NT2/D1 (cell line): Measurements from ENCODE around the gene LOXL1.
"Not testable (repeated sequence)": the region's sequence is repeated elsewhere in the genome, so short reads cannot be mapped to it uniquely, and the experiment has no call there.

ENCODE experiments used
- YY1 ChIP-seq: IDR thresholded peaks from 2 replicates; pipeline ENCODE4 v1.6.1; 2011; ENCODE audit not compliant: insufficient read length, insufficient read depth
- ZNF274 ChIP-seq: IDR thresholded peaks from 2 replicates; pipeline ENCODE4 v1.6.1; 2011; ENCODE audit warnings: mild to moderate bottlenecking, low read depth, low read length

GRCh38 chr15:73960472-73961070, 34.3 kb downstream of the LOXL1 start:
- not testable (repeated sequence) for TF ChIP-seq YY1, ZNF274
